Mammary epithelial cell (primary cell): ENCODE measurements around the gene SFMBT2.
"Not testable (repeated sequence)": the region's sequence is repeated elsewhere in the genome, so short reads cannot be mapped to it uniquely, and the experiment has no call there.

Experiments used
- EZH2 ChIP-seq: IDR thresholded peaks from 2 replicates; pipeline ENCODE4 v1.6.1; 2012; ENCODE audit warnings: low read length, inconsistent platforms, borderline replicate concordance
- TF ChIP-seq, protein P1 (sequence below), 2 donors: IDR thresholded peaks in 1 of 2; conservative IDR thresholded peaks in 1 of 2; 2 replicates each; pipeline ENCODE4 v1.5.1; 2011 to 2012; ENCODE audit warnings: inconsistent platforms in 2 of 2, low read length in 2 of 2, mild to moderate bottlenecking in 2 of 2, control low read depth in 1 of 2, low read depth in 1 of 2; ENCODE audit not compliant: insufficient read depth in 1 of 2; ENCODE audit errors: extremely low read depth in 1 of 2

DNA sequence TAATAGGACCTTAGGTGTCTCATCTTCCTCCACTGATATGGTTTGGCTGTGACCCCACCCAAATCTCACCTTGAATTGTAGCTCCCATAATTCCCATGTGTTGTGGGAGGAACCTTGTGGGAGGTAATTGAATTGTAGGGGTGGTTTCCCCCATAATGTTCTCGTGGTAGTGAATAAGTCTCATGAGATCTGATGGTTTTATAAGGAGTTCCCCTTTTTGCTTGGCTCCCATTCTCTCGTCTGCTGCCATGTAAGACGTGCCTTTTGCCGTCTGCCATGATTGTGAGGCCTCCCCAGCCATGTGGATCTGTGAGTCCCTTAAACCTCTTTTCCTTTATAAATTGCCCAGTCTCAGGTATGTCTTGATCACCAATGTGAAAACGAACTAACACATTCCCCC, 220.1 kb downstream of the SFMBT2 start:
- TF ChIP-seq EZH2, result not testable (repeated sequence)
- TF ChIP-seq, protein P1, sequence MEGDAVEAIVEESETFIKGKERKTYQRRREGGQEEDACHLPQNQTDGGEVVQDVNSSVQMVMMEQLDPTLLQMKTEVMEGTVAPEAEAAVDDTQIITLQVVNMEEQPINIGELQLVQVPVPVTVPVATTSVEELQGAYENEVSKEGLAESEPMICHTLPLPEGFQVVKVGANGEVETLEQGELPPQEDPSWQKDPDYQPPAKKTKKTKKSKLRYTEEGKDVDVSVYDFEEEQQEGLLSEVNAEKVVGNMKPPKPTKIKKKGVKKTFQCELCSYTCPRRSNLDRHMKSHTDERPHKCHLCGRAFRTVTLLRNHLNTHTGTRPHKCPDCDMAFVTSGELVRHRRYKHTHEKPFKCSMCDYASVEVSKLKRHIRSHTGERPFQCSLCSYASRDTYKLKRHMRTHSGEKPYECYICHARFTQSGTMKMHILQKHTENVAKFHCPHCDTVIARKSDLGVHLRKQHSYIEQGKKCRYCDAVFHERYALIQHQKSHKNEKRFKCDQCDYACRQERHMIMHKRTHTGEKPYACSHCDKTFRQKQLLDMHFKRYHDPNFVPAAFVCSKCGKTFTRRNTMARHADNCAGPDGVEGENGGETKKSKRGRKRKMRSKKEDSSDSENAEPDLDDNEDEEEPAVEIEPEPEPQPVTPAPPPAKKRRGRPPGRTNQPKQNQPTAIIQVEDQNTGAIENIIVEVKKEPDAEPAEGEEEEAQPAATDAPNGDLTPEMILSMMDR (conservative IDR thresholded peaks at IDR 0.05 in 1 of 2, IDR thresholded peaks at IDR 0.05 in 1 of 2; ENCODE audit: extremely low read depth in 1 of 2, insufficient read depth in 1 of 2, low read depth in 1 of 2, low read length in 2 of 2), result not testable (repeated sequence)
